Measurements from ENCODE around the gene RASSF3.
"Not testable (repeated sequence)": the region's sequence is repeated elsewhere in the genome, so short reads cannot be mapped to it uniquely, and the experiment has no call there.

Gene RASSF3

DNA sequence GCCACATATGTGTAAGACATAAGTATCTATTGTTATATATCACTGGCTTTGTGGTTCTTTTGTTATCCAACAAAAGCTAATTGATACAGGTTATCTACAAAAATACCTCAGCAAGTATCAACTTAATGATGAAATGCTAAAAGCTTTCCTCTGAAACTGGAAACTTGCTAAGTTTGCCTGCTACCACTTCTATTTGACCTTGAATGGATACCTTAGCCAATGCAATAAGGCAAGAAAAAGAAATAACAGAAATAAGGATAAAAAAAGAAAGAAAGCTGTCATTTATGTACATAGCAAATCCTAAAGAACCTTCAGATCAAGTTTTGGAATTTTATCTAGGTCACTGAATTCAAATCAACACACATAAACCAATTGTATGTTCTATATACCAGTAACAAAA is 35.5 kb upstream of the RASSF3 start:
- Histone ChIP-seq H3K36me3 (ENCODE audit: control insufficient read depth, insufficient read depth, low read length) (no peaks in the 10 kb centered on the region), H3K27ac (ENCODE audit: insufficient read depth, low read depth, low read length, poor library complexity, severe bottlenecking) (no peak overlapping the region), H3K4me1 (ENCODE audit: control insufficient read depth, insufficient read depth, low read length) (no peaks in the 10 kb centered on the region), H3K9me3 (ENCODE audit: control insufficient read depth, low read length) (no peaks in the 10 kb centered on the region), H3K27me3 (ENCODE audit: control insufficient read depth, insufficient read depth, low read length, poor library complexity, severe bottlenecking) (no peaks in the 10 kb centered on the region), H3K4me3 (ENCODE audit: insufficient read depth, low read depth, low read length) (no peak overlapping the region)

DNA sequence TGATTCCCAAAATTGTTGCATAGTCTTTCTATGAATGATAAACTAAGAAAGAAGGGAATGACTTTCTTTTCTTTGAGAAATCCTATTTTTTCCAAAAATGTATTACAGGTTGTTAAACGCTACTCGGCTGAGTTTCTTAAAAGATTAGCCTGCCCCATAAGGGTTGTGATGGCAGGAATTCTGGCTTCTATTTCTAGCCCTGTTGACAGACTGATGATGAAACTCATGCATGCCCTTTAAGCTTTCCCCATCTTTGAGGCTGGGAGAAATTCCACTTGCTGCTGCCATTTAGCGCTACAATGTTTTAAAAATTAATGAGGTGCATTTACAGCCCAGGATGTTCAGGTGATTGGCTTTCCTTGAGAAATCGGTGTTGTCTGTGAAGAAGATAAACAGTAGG is 33.2 kb upstream of the RASSF3 start:
- WGBS, 2 experiments, result 95 to 98% methylated on average over 4 of the region's 4 CpGs
- no peaks in the 10 kb centered on the region for H3K36me3 ChIP-seq (ENCODE audit: control insufficient read depth, insufficient read depth, low read length)
- H3K4me1 ChIP-seq (ENCODE audit: control insufficient read depth, insufficient read depth, low read length), result no peaks in the 10 kb centered on the region
- no peak overlapping the region for H3K4me3 ChIP-seq (ENCODE audit: insufficient read depth, low read depth, low read length)
- H3K9me3 ChIP-seq (ENCODE audit: control insufficient read depth, low read length), result no peaks in the 10 kb centered on the region
- no peak overlapping the region for H3K27ac ChIP-seq (ENCODE audit: insufficient read depth, low read depth, low read length, poor library complexity, severe bottlenecking)
- no peaks in the 10 kb centered on the region for H3K27me3 ChIP-seq (ENCODE audit: control insufficient read depth, insufficient read depth, low read length, poor library complexity, severe bottlenecking)

DNA sequence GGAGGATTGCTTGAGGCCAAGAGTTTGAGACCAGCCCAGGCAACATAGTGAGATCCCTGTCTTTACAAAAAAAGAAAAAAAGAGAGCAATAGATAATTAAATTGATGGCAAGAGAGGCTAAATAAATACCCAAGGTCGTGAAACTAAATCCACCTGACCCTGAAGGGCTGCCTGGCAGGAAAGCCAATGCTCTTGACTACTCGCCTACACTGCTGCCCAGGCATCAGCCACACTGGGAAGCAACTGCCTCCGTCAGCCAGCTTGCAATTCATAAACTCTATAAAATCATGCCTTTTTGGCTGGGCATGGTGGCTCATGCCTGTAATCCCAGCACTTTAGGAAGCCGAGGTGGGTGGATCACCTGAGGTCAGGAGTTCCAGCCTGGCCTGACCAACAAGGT is 31.7 kb upstream of the RASSF3 start:
- no peak overlapping the region for H3K27ac ChIP-seq (ENCODE audit: insufficient read depth, low read depth, low read length, poor library complexity, severe bottlenecking)
- H3K4me1 ChIP-seq (ENCODE audit: control insufficient read depth, insufficient read depth, low read length), result peaks cover 4% of the 10 kb centered on the region
- H3K36me3 ChIP-seq (ENCODE audit: control insufficient read depth, insufficient read depth, low read length), result no peaks in the 10 kb centered on the region
- no peak overlapping the region for H3K4me3 ChIP-seq (ENCODE audit: insufficient read depth, low read depth, low read length)
- 88 to 90% methylated on average over 4 of the region's 4 CpGs for WGBS, 2 experiments
- no peaks in the 10 kb centered on the region for H3K9me3 ChIP-seq (ENCODE audit: control insufficient read depth, low read length)
- no peaks in the 10 kb centered on the region for H3K27me3 ChIP-seq (ENCODE audit: control insufficient read depth, insufficient read depth, low read length, poor library complexity, severe bottlenecking)

- no peak overlapping the region for H3K27ac ChIP-seq (ENCODE audit: insufficient read depth, low read depth, low read length, poor library complexity, severe bottlenecking)
- H3K4me1 ChIP-seq (ENCODE audit: control insufficient read depth, insufficient read depth, low read length), result peaks cover 4% of the 10 kb centered on the region
- H3K36me3 ChIP-seq (ENCODE audit: control insufficient read depth, insufficient read depth, low read length), result no peaks in the 10 kb centered on the region
- no peak overlapping the region for H3K4me3 ChIP-seq (ENCODE audit: insufficient read depth, low read depth, low read length)
- H3K27me3 ChIP-seq (ENCODE audit: control insufficient read depth, insufficient read depth, low read length, poor library complexity, severe bottlenecking), result no peaks in the 10 kb centered on the region
- 94 to 99% methylated on average over 1 to 2 of the region's 2 CpGs for WGBS, 2 experiments
- H3K9me3 ChIP-seq (ENCODE audit: control insufficient read depth, low read length), result no peaks in the 10 kb centered on the region
Measured at GRCh38 chr12:64580681-64581080, 29.6 kb upstream of the RASSF3 start.

DNA sequence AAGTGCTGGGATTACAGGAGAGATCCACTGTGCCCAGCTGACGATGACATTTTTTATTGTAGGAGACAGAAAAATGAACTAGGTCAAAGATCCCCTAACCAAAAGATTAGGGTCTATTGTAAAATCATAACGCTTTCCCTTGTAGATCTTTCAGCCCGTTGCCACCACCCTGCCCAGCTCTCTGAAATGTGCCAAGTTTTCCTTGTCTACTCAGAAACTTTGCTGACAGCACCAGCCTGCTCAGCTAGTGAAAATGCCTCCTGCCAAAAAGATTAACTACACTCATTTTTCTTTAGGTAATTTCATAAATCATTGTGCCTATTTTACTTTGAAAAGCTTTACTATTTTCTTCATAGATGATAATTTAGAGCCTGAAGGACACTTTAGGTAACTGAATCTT is 28.2 kb upstream of the RASSF3 start:
- H3K27ac ChIP-seq (ENCODE audit: insufficient read depth, low read depth, low read length, poor library complexity, severe bottlenecking), result no peak overlapping the region
- H3K9me3 ChIP-seq (ENCODE audit: control insufficient read depth, low read length), result no peaks in the 10 kb centered on the region
- no peaks in the 10 kb centered on the region for H3K36me3 ChIP-seq (ENCODE audit: control insufficient read depth, insufficient read depth, low read length)
- no peaks in the 10 kb centered on the region for H3K27me3 ChIP-seq (ENCODE audit: control insufficient read depth, insufficient read depth, low read length, poor library complexity, severe bottlenecking)
- peaks cover 4% of the 10 kb centered on the region for H3K4me1 ChIP-seq (ENCODE audit: control insufficient read depth, insufficient read depth, low read length)
- no peak overlapping the region for H3K4me3 ChIP-seq (ENCODE audit: insufficient read depth, low read depth, low read length)
- 92 to 96% methylated on average over 3 of the region's 3 CpGs for WGBS, 2 experiments

DNA sequence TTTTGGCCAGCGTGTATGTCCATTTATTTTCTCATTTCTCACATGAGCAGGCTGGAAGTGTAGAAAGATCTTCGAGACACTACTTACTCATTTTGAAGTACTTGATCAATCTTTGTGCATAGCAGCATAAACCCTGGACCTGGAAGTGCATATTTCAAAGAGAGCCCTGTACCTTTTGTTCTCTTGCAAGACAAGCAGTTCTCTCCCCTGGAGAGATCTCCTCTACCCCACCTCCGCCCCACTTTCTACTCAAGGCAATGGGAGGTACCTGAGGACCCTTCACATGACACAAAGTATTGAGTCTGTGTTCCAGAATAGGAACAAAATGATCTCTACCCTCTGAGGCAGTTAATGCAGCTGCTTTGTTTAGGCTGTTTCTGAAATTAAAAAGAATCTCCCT is 27.4 kb upstream of the RASSF3 start:
- WGBS, 2 experiments, result 81 to 95% methylated on average over 3 of the region's 3 CpGs
- no peaks in the 10 kb centered on the region for H3K27me3 ChIP-seq (ENCODE audit: control insufficient read depth, insufficient read depth, low read length, poor library complexity, severe bottlenecking)
- no peak overlapping the region for H3K4me3 ChIP-seq (ENCODE audit: insufficient read depth, low read depth, low read length)
- peaks cover 4% of the 10 kb centered on the region for H3K4me1 ChIP-seq (ENCODE audit: control insufficient read depth, insufficient read depth, low read length)
- no peak overlapping the region for H3K27ac ChIP-seq (ENCODE audit: insufficient read depth, low read depth, low read length, poor library complexity, severe bottlenecking)
- no peaks in the 10 kb centered on the region for H3K9me3 ChIP-seq (ENCODE audit: control insufficient read depth, low read length)
- no peaks in the 10 kb centered on the region for H3K36me3 ChIP-seq (ENCODE audit: control insufficient read depth, insufficient read depth, low read length)

GRCh38 chr12:64583395-64583770 is 26.9 kb upstream of the RASSF3 start:
- H3K9me3 ChIP-seq (ENCODE audit: control insufficient read depth, low read length); H3K4me3 ChIP-seq (ENCODE audit: insufficient read depth, low read depth, low read length); H3K36me3 ChIP-seq (ENCODE audit: control insufficient read depth, insufficient read depth, low read length); H3K27ac ChIP-seq (ENCODE audit: insufficient read depth, low read depth, low read length, poor library complexity, severe bottlenecking); H3K4me1 ChIP-seq (ENCODE audit: control insufficient read depth, insufficient read depth, low read length); H3K27me3 ChIP-seq (ENCODE audit: control insufficient read depth, insufficient read depth, low read length, poor library complexity, severe bottlenecking): not testable (repeated sequence)
- WGBS, 2 experiments, result 94% methylated on average over 7 of the region's 7 CpGs

GRCh38 chr12:64583771-64584421 is 26.4 kb upstream of the RASSF3 start:
- Histone ChIP-seq H3K4me3 (ENCODE audit: insufficient read depth, low read depth, low read length) (no peak overlapping the region), H3K4me1 (ENCODE audit: control insufficient read depth, insufficient read depth, low read length) (peaks cover 4% of the 10 kb centered on the region), H3K27me3 (ENCODE audit: control insufficient read depth, insufficient read depth, low read length, poor library complexity, severe bottlenecking) (no peaks in the 10 kb centered on the region), H3K27ac (ENCODE audit: insufficient read depth, low read depth, low read length, poor library complexity, severe bottlenecking) (no peak overlapping the region), H3K36me3 (ENCODE audit: control insufficient read depth, insufficient read depth, low read length) (no peaks in the 10 kb centered on the region), H3K9me3 (ENCODE audit: control insufficient read depth, low read length) (no peaks in the 10 kb centered on the region)
- 94% methylated on average over 6 of the region's 6 CpGs for WGBS, 2 experiments

DNA sequence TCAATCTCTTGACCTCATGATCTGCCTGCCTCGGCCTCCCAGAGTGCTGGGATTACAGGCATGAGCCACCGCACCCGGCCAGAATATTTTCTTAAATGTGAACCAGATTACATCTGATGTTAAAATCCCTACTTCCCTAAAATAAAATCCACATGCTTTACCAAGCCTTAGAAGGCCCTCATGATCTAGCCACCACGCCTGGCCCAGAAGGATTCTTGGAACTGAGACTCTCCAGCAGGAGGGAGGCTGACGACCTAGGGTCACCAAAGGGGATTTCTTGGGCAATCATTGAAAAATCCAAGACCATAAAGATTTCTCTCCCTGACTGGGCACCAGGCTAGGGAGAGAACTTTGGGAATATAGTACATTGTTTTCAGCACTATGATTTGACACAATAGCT is 25.2 kb upstream of the RASSF3 start:
- H3K9me3 ChIP-seq (ENCODE audit: control insufficient read depth, low read length), result no peaks in the 10 kb centered on the region
- 92 to 94% methylated on average over 5 of the region's 5 CpGs for WGBS, 2 experiments
- H3K4me3 ChIP-seq (ENCODE audit: insufficient read depth, low read depth, low read length), result no peak overlapping the region
- H3K27me3 ChIP-seq (ENCODE audit: control insufficient read depth, insufficient read depth, low read length, poor library complexity, severe bottlenecking), result no peaks in the 10 kb centered on the region
- H3K36me3 ChIP-seq (ENCODE audit: control insufficient read depth, insufficient read depth, low read length), result no peaks in the 10 kb centered on the region
- H3K27ac ChIP-seq (ENCODE audit: insufficient read depth, low read depth, low read length, poor library complexity, severe bottlenecking), result no peak overlapping the region
- peaks cover 4% of the 10 kb centered on the region for H3K4me1 ChIP-seq (ENCODE audit: control insufficient read depth, insufficient read depth, low read length)

DNA sequence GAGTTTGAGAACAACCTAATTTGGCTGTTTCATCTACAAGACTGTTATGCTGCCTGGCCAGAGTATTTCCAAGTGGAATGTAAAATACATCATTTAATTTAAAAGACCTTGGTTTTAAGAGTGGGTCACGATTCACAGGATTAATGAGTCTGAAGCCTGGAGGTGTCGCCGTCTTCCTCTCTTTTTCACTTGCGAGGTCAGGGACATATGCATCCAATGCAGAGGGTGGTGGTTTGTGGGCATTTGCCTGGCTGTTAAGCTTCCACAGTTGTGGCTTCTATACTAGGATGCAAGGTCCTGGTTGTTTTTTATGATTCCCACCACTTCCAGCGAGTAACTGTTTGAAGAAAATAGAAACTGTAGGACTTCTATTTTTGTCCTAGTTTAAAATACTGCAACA is 22.8 kb upstream of the RASSF3 start:
- Histone ChIP-seq H3K9me3 (ENCODE audit: control insufficient read depth, low read length) (no peaks in the 10 kb centered on the region), H3K4me3 (ENCODE audit: insufficient read depth, low read depth, low read length) (no peak overlapping the region), H3K27me3 (ENCODE audit: control insufficient read depth, insufficient read depth, low read length, poor library complexity, severe bottlenecking) (no peaks in the 10 kb centered on the region), H3K27ac (ENCODE audit: insufficient read depth, low read depth, low read length, poor library complexity, severe bottlenecking) (no peak overlapping the region), H3K36me3 (ENCODE audit: control insufficient read depth, insufficient read depth, low read length) (no peaks in the 10 kb centered on the region), H3K4me1 (ENCODE audit: control insufficient read depth, insufficient read depth, low read length) (peaks cover 4% of the 10 kb centered on the region)
- 69 to 79% methylated on average over 5 of the region's 5 CpGs for WGBS, 2 experiments

DNA sequence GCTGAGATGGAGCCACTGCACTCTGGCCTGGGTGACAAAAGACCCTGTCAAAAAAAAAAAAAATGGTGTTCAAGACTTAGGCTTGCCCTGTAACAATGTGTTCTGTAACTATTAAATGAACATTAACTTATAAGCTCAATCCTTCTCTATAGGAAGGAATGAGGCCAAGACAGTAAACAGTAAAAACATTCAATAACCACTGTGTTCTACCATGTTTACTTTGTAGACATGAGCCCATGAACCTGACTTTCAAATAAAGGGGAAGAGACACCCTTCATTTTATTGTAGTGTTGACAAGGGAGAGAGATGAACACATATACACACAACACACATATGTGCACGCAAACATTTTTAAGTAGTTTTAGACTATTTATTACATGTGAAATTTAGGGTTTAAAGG is 20.1 kb upstream of the RASSF3 start:
- H3K36me3 ChIP-seq (ENCODE audit: control insufficient read depth, insufficient read depth, low read length), result no peaks in the 10 kb centered on the region
- H3K4me3 ChIP-seq (ENCODE audit: insufficient read depth, low read depth, low read length), result no peak overlapping the region
- H3K9me3 ChIP-seq (ENCODE audit: control insufficient read depth, low read length), result no peaks in the 10 kb centered on the region
- no peaks in the 10 kb centered on the region for H3K27me3 ChIP-seq (ENCODE audit: control insufficient read depth, insufficient read depth, low read length, poor library complexity, severe bottlenecking)
- no peaks in the 10 kb centered on the region for H3K4me1 ChIP-seq (ENCODE audit: control insufficient read depth, insufficient read depth, low read length)
- no peak overlapping the region for H3K27ac ChIP-seq (ENCODE audit: insufficient read depth, low read depth, low read length, poor library complexity, severe bottlenecking)
- no CpG with 5 or more reads among the region's 1 CpG for WGBS, 2 experiments

Data from ectodermal cell (in vitro differentiated cells).